Erythroblast (primary cell): Measurements from ENCODE around the gene RAB31.

Experiments used
- GATA1 ChIP-seq: IDR thresholded peaks from 2 replicates; pipeline ENCODE4 v1.6.1; 2011; ENCODE audit warnings: low read depth, mild to moderate bottlenecking, control low read depth, low read length, moderate library complexity
- POLR2A ChIP-seq: IDR thresholded peaks from 2 replicates; pipeline ENCODE4 v1.6.1; 2011; ENCODE audit warnings: mild to moderate bottlenecking, low read length

- no peak for TF ChIP-seq POLR2A
- TF ChIP-seq GATA1: no peak
Measured at GRCh38 chr18:9694174-9694573, 13.9 kb upstream of the RAB31 start.
